Measurements from ENCODE around the gene ATG2B. TPM values are rescaled to one million over a fixed set of nuclear protein-coding genes. Genes with fewer than 3 reads are reported as not detected.

The ATG2B gene
- total RNA-seq, 4 donors from 2014 or later = 26.1 to 30.8 (median 28.2) TPM

DNA sequence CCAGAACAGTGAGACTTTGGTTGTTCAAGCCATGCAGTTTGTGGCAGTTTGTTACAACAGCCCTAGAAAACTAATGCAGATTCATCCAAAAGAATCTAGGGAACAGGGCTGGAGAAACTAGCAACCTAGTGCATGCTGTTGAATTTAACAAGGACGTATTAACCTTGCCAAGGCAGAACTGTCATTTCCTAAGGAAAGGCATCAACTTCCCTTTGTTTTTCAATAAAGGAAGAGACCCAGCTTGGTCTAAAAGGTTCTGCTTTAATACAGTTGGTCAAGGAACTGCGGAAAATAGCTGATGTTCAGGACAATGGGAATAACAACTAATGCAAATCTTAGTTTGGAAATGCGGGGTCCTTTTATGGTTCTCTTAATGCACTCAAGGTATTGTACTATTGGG is 40.3 kb upstream of the ATG2B start:
- TF ChIP-seq, protein P1, sequence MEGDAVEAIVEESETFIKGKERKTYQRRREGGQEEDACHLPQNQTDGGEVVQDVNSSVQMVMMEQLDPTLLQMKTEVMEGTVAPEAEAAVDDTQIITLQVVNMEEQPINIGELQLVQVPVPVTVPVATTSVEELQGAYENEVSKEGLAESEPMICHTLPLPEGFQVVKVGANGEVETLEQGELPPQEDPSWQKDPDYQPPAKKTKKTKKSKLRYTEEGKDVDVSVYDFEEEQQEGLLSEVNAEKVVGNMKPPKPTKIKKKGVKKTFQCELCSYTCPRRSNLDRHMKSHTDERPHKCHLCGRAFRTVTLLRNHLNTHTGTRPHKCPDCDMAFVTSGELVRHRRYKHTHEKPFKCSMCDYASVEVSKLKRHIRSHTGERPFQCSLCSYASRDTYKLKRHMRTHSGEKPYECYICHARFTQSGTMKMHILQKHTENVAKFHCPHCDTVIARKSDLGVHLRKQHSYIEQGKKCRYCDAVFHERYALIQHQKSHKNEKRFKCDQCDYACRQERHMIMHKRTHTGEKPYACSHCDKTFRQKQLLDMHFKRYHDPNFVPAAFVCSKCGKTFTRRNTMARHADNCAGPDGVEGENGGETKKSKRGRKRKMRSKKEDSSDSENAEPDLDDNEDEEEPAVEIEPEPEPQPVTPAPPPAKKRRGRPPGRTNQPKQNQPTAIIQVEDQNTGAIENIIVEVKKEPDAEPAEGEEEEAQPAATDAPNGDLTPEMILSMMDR (IDR thresholded peaks at IDR 0.05; ENCODE audit: low read depth) = no peak

DNA sequence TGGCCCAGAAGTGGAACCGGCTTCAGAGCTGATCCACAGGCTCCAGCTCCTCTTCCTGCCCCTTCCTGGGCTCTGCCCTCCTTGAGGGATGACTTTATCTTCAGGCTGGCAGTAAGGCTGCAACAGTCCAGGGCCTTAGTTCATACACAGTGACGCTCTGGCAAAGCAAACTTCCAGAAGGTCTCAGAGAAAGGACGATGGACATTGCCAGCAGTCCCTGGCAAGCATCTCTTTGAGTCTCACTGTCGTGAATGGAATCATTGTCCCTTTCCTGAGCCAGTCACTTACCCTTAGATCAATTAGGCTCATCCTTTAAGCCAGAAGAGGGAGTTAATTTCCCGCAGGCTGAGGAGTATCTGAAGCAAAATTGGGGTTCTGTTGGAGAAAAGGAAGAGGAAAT is 37.4 kb upstream of the ATG2B start:
- TF ChIP-seq, protein P1 (IDR thresholded peaks at IDR 0.05; ENCODE audit: low read depth) = no peak

DNA sequence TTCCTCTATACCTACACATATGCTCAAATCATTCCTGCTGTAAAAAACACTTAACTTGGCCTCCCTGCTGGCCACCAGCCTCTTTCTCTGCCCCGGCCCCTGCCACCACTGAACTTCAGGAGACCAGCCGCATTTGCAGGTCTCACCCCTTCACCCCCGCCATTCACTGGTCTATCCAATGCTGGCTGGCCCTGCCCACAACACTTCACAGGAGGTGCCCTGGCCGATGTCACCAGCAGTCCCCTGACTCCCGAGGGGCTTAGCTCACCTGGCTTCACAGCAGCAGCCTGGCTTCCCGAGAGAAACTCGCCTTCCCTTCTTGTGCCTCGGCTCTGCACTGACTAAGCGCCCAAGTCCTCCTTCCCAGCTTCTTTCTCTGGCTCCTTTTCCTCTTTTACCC is 36.3 kb upstream of the ATG2B start:
- TF ChIP-seq, protein P1 (IDR thresholded peaks at IDR 0.05; ENCODE audit: low read depth) = no peak

DNA sequence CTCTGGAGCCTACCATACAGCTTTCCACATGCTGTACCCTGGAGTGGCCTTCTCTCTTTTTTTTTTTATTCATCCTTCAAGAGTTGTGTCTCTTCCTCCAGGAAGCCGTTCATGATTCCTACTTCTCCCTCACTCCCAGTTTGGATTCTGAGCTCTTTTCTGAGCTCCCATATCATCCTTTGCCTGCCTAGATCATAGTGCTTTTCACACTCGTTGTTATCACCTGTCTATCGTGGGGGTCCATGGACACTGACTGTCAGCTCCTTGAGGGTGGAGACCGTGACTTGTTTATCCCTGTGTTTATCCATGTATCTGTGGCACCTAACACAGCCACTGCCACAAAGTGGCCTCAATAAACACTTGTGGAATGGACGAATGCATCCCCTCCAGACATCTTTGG is 35.8 kb upstream of the ATG2B start:
- TF ChIP-seq, protein P1 (IDR thresholded peaks at IDR 0.05; ENCODE audit: low read depth) = no peak

DNA sequence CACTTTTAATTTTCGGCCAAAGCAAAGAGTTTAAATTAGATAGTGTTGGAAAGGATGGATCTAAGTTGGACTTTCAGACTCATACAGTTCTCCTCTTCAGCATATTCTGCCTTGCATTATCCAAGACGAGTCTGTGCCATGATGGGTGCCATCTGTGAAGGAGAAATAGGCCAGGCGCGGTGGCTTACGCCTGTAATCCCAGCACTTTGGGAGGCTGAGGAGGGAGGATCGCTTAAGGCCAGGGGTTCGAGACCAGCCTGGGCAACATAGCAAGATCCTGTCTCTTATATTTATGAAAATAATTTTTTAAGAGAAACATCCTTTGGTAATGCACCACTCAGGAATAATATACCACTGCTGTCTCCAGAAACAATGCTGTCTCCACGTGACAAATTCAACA is 35.3 kb upstream of the ATG2B start:
- TF ChIP-seq, protein P1 (IDR thresholded peaks at IDR 0.05; ENCODE audit: low read depth) = no peak

DNA sequence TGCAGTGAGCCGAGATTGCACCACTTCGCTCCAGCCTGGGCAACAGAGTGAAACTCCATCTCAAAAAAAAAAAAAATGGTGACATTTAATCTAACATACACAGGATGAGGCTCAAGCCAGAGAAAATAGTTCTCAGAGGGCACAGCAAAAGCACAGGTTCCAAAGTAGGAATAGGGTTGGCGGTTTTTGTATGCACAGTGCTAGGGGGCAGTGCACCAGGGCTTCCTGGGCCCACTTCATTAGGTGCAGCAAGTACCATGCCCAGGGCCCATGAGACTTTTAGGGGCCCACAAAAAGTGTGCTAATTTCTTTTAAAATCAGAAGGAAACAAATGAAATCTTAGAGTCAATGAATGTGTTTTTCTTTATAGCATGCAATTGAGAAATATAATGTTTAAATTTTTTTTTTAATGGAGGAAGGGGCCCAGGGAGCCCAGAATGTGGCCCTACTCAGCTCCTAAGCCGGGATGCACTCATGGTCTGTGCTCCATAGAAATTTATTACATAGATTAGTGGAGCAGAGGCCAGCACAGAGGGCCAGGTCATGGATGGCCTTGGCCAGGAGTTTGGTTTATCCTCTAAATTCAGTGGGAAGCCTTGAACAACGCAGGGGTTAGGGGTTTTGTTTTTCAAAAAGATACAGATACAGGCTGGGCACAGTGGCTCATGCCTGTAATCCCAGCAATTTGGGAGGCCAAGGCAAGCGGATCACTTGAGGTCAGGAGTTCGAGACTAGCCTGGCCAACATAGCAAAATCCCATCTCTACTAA is 31.1 kb upstream of the ATG2B start:
- TF ChIP-seq, protein P1 (IDR thresholded peaks at IDR 0.05; ENCODE audit: low read depth) = no peak

DNA sequence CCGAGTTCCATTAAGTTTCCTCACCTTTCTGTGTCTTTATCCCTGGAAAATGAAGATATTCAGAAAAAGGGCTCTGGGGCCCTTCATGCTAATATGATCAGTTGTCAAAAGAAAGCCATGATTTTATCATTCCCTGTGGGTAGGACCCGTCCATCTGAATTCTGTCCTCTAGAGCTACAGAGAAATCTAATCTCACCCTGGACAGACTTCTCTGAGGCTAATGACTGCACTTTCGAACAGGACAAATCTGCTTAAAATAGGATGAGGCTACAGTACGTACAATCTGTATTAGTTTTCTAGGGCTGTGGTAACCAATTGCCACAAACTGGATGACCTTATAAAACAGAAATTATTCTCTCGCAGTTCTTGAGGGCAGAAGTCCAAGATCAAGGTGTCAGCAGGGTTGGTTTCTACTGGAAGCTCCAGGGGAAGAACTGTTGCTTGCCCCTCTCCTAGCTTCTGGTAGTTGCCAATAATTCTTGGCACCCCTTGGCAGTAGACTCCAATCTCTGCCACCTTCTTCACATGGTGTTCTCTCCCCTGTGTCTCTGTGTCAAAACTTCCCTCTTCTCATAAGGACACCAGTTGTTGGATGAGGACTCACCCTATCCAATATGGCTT is 30.0 kb upstream of the ATG2B start:
- TF ChIP-seq, protein P1 (IDR thresholded peaks at IDR 0.05; ENCODE audit: low read depth) = no peak
